Hematopoietic multipotent progenitor cell treated with erythropoietin and hydrocortisone succinate and interleukin-3 and kit ligand, for 17 days (in vitro differentiated cells): Measurements from ENCODE around the gene ADGRG1.

ENCODE experiments used
- DNase-seq: peaks from one replicate; pipeline ENCODE4 v3.0.0-alpha.2; 2015; ENCODE audit warnings: low spot score

ADGRG1 gene

GRCh38 chr16:57682809-57683635, 54.6 kb downstream of the ADGRG1 start:
- DNase-seq, result no peak

- no peak for DNase-seq
Observed at GRCh38 chr16:57683636-57684545, 55.5 kb downstream of the ADGRG1 start.

DNA sequence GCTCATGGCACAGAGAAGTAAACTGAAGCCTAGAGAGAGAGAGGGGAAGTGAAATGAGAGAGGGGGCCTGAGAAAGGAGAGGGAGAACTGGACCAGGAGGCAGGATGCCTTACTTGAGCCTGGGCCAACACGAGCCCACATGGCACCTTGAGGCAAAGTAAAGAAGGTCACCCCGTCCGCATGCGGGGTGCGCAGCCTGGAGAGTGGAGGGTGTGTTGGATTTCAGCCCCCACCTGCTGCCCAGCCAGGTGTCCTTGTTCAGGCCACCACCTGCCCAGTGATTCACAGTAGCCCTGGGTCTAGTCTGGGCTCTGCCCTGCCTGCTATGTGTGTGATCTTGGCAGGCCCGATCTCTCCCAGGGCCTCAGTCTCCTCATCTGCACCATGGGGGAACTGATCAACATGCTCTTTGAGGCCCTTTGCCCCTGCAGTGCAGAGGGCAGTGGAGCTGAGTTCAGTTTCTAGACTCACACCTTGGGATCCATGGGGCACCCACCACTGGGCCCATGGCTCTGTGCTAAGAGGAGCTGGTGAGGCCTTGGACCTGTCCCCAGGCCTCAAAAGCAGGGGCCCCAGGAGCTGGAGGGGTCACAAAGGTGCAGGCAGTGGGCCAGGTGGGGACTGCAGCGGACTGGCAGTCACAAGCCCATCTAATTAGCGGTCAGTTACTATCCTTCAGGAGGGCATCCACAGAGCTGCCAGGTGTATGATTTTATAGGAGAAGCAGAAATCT, 56.4 kb downstream of the ADGRG1 start:
- no peak for DNase-seq

GRCh38 chr16:57685633-57686032, 57.2 kb downstream of the ADGRG1 start:
- DNase-seq, result no peak

DNA sequence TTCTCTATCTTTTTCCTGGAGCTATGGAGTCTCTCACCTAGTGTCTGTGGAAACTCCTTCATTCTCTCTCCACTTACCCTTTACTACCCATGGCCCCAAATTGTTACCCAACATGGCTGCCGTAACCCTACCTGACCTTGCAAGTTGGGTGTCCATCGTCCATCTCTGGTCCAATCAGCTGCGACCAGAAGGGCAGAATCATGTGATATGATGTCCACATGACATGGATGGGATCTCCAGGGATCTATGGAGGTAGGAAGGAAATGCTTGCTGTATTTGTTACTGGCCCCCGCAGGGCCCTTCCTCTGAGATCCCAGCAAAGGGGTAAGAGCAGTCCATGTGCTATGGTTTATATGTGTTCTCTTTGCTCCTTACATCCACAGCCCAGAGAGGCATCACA, 58.1 kb downstream of the ADGRG1 start:
- no peak for DNase-seq

GRCh38 chr16:57687363-57687929, 59.0 kb downstream of the ADGRG1 start:
- DNase-seq, result no peak

- no peak for DNase-seq
Observed at GRCh38 chr16:57688487-57688986, 60.1 kb downstream of the ADGRG1 start.

DNA sequence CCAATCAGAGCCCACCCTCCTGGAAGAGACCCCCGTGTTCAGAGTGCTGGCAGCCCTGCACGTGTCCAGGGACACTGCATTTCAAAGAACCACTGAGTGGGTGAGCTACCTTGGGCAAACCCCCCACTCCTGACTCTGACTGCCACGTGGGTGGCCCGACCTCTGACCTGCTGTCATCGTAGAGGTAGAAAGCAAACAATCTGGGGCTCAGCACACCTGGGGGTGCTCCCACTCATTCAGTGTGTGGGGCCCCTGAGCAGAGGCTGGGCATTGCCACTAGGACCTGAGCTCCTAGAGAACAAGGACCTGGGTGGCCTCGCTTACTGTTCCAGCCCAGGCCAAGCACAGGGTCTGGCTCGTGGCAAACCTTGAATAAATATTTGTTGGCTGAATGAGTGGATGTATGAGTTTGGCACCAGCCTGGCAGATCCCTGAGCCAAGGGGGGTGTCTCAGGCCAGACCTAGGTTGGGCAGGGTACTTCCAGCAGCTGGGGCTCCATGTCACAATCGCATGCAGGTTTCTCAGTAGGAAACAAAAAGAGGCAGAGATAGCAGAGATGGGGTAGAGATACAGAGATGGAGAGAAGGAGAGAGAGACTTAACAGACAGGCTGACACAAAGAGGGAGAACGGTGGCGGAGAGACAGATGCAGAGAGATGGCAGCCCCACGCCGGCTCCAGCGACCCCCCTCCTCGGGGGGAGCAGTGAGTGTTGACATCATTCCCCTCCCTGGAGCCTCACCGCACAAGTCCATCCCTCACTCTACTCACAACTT, 60.7 kb downstream of the ADGRG1 start:
- no peak for DNase-seq

DNA sequence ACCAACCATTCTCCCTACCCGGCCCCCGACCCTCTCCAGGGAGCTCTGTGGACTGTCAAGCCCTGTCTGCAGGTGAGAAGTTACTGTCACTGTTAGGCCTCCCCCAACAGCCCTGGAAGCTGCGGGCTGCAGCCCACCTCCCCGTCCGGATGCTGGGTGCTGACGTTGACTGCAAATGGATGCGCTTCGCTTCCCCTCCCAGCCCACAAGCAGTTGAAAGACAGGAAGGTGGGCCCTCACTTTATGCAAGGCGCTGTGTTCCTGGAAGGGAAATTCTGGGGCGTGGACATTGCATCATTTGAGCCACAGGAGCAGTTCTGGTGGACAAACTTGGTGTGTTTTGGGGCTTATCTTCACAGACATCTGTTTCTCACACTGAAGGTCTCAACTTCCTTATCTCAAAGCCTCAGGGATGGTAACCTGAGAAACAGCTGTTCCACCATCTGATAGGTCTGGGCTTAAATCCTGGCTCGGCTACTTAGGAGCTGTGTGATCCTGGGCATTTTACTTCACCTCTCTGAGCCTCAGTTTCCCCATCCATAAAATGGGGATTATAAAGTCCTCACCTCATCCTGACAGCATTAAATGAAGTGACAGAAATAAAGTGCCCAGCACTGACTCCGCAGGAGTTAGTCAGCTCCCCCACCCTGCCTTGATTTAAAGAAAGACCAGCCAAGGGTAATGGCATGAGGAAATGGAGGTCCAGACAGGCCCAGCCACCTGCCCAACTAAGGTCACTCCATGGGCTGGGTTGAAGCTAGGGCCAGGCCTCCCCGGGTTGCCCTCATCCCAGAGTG, 61.5 kb downstream of the ADGRG1 start:
- DNase-seq, result peak; percentile 64

DNA sequence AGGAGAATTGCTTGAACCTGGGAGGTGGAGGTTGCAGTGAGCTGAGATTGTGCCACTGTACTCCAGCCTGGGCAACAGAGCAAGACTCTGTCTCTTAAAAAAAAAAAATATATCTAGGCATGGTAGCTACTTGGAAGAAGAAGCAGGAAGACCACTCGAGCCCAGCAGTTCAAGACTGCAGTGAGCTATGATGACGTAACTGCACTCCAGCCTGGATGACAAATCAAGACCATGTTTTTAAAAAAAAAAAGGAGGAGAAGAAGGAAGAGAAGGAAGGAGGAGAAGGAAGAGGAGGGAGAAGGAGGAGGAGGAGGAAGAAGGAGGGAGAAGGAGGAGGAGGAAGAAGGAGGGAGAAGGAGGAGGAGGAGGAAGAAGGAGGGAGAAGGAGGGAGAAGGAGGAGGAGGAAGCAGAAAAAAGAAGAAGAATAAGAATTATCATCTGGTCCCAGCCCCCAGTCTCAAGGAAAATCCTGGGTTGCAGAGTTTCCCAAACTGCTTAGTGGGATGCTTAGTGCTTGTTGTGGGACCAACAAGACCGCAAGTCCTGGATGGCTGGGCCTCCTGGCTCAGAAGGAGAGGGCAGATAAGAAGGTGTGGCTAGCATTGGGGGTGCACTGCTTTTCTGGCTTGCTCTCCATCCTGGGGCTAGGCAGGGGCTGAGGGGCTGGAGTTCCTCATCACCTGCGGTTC, 62.5 kb downstream of the ADGRG1 start:
- peak; percentile 41 for DNase-seq

- no peak for DNase-seq
Observed at GRCh38 chr16:57692636-57693035, 64.2 kb downstream of the ADGRG1 start.

DNA sequence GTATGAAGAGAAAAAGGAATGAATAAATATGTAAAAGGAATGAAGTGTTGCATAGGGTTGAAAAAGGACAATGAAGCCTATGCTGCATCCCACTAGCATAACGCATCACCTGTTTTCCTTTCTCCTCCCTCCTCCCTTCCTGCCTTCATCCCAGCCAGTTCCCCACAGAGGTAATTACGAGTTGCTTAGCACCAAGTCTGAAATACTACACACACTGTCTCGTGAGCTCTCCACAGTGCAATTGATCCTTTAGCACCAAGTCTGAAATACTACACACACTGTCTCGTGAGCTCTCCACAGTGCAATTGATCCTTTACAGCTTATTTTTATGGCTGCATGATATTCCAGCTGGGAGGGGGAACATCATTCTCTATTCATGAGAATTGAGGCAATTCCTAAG, 65.1 kb downstream of the ADGRG1 start:
- DNase-seq, result no peak

- DNase-seq, result no peak
Observed at GRCh38 chr16:57694231-57694724, 65.8 kb downstream of the ADGRG1 start.

DNA sequence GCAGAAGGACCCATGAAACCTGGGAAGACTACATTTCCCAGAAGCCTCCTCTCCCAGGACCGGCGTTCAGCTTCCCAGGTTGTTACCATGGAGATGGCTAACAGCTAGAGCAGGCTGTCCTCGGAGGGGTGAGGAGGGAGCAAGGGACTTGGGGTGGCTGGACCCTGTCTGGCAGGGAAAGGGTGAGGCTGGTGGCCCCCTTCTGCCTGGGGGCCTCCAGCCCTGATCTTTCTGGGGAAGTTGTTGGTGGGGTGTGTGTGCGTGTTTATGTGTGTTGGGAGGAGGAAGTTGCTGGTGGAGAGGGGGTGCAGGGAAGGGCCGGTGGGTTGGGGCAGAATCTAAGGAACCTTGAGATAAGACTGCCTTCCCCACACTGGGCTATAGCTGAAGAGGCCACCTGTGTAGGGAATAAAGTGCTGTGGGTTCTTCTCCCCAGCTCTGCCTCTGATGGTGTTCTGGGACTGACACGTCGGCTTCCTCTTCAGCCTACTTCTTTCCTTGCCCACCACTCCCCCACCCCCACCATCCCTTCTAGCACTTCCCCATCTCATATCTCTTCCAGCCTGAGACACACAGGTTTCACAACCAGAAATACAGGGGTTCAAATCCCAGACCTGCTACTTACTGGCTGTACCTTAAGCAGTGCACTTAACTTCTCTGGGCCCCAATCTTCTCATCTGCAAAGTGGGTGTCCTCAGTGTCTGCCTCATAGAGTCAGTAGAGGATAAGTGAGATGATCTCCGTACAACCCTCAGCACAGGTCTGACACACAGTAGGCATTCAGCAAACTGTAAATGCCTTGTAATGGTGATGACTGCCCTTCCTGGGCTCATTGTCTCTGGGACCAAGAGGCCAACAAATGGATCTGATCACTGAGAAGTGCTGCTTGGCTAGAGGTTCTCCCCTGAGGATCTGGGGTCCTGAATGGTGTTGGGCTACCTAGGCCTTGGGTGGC, 66.6 kb downstream of the ADGRG1 start, which contains the start of gene DRC7:
TSS of gene DRC7 (plus strand) at position 82 of the 955 bp plus-strand sequence. CDS start 3,144 bp downstream, outside the sequence.
- peak; percentile 55 for DNase-seq

DNA sequence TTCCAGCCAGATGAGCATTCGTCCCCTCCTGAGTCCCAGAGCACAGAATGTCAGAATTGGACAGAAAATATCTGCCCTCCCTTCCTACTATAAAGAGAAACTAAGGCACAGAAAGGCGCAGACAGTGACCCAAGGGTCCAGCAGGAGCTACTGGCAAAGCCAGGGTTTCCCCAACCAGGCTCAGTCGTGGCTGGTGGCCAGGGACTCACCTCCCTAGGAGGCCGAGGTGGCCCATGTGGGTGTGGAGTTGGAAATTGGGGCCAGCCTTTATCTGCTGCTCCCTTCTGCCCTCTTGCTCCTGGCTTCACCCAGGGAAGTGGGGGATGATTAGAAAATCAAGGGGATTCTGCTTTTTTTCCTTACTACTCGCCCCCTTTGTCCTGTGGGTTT, 67.2 kb downstream of the ADGRG1 start:
- peak; percentile 37 for DNase-seq

DNA sequence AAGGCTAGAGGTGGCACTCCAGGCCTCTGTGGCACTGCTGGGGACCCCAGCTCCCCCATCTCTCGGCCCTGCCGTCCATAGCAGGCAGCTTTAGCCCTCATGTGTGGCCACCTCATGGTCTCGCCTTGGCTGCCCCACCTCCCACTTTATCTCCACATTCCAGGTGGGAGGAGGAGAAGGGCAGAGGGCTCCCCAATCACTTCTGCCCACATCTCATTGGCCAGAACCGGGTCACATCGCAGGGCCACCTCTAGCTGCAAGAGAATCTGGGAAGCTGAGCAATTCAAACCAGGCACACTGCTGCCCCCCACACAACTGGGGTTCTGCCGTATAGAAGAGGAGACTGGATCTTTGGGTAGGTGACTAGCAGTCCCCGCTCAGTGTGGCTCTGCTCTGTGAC, 67.8 kb downstream of the ADGRG1 start:
- DNase-seq, result no peak

DNA sequence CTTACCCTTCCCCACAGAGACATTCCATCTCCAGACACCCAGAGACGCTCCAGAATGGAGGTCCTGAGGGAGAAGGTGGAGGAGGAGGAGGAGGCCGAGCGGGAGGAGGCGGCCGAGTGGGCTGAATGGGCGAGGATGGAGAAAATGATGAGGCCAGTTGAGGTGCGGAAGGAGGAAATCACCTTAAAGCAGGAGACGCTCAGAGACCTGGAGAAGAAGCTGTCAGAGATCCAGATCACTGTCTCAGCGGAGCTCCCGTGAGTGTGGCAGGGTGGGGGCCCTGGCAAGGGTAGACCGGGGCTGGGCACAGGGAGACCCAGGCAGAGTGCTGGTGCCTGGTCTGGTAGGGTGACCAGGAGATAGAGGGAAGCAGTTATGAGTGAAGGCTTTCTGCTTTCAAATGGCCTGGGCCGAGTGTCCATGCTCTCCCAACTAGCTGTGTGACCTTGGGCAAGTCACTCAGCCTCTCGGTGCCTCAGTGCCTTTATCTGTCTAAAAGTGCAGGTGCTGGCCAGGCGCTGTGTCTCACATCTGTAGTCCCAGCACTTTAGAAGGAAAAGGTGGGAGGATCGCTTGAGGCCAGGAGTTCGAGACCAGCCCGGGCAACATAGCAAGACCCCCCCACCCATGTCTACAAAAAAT, 69.6 kb downstream of the ADGRG1 start:
- DNase-seq, result no peak
